Keratinocyte (primary cell): ENCODE data around the gene ITPA. TPM values are rescaled to one million over a fixed set of nuclear protein-coding genes. Genes with fewer than 3 reads are reported as not detected.

Source experiments
- DNase-seq: peaks from one replicate; pipeline ENCODE4 v3.0.0-alpha.2; 2011; ENCODE audit warnings: low read depth, missing footprints, low spot score
- FAIRE-seq: peaks from 2 replicates; lab custom pipeline; 2011; peaks lifted over from hg19 to GRCh38; lab: Jason Lieb, UNC
- H2AFZ ChIP-seq: 2 replicates; pipeline ENCODE4 v1.6.0; 2012; ENCODE audit warnings: low read length, control low read depth, inconsistent platforms; ENCODE audit not compliant: control insufficient read depth
- H3K27ac ChIP-seq: 2 replicates; pipeline ENCODE4 v1.5.1; 2011; ENCODE audit warnings: low read length; ENCODE audit not compliant: control insufficient read depth, insufficient read depth
- H3K27me3 ChIP-seq: 3 replicates; pipeline ENCODE4 v1.6.0; 2011; ENCODE audit warnings: low read length; ENCODE audit not compliant: control insufficient read depth, insufficient read depth; ENCODE audit errors: extremely low read depth
- H3K36me3 ChIP-seq, 2 experiments: 2 replicates in 1 of 2; 3 replicates in 1 of 2; pipeline ENCODE4 v1.5.1; 2011; ENCODE audit warnings: low read length in 2 of 2, mild to moderate bottlenecking in 1 of 2; ENCODE audit not compliant: control insufficient read depth in 2 of 2, insufficient read depth in 2 of 2; ENCODE audit errors: extremely low read depth in 1 of 2
- H3K4me1 ChIP-seq: 3 replicates; pipeline ENCODE4 v1.5.1; 2011; ENCODE audit warnings: low read length; ENCODE audit not compliant: control insufficient read depth, insufficient read depth; ENCODE audit errors: extremely low read depth
- H3K4me2 ChIP-seq: 3 replicates; pipeline ENCODE4 v1.6.0; 2011; ENCODE audit warnings: low read depth, low read length; ENCODE audit not compliant: control insufficient read depth, insufficient read depth; ENCODE audit errors: extremely low read depth
- H3K4me3 ChIP-seq, 3 experiments: fragments of 200-600 bp in 1 of 3; sonication (generic) in 1 of 3; 2 replicates in 2 of 3; 3 replicates in 1 of 3; pipeline ENCODE4 v1.5.1; 2011 to 2016; ENCODE audit warnings: low read length in 3 of 3, mild to moderate bottlenecking in 3 of 3, control low read depth in 2 of 3, inconsistent platforms in 1 of 3, low read depth in 1 of 3, mixed read lengths in 1 of 3, mixed run types in 1 of 3, moderate library complexity in 1 of 3; ENCODE audit not compliant: control insufficient read depth in 2 of 3, insufficient read depth in 2 of 3; ENCODE audit errors: extremely low read depth in 1 of 3
- H3K79me2 ChIP-seq: 2 replicates; pipeline ENCODE4 v1.6.0; 2012; ENCODE audit warnings: low read length; ENCODE audit not compliant: control insufficient read depth, insufficient read depth
- H3K9ac ChIP-seq: 3 replicates; pipeline ENCODE4 v1.6.0; 2011; ENCODE audit warnings: low read length; ENCODE audit not compliant: control insufficient read depth, insufficient read depth; ENCODE audit errors: extremely low read depth
- H3K9me1 ChIP-seq: 3 replicates; pipeline ENCODE4 v1.6.0; 2011; ENCODE audit warnings: low read length; ENCODE audit not compliant: control insufficient read depth, insufficient read depth; ENCODE audit errors: extremely low read depth
- H3K9me3 ChIP-seq: 2 replicates; pipeline ENCODE4 v1.5.1; 2012; ENCODE audit warnings: low read depth, low read length; ENCODE audit not compliant: control insufficient read depth
- H4K20me1 ChIP-seq: 3 replicates; pipeline ENCODE4 v1.6.0; 2011; ENCODE audit warnings: low read length; ENCODE audit not compliant: control insufficient read depth, insufficient read depth; ENCODE audit errors: extremely low read depth
- CTCF ChIP-seq, 3 experiments: IDR thresholded peaks in 1 of 3; conservative IDR thresholded peaks in 1 of 3; optimal IDR thresholded peaks in 1 of 3; 2 replicates in 2 of 3; 3 replicates in 1 of 3; pipeline versions ENCODE3 to v1.5.1; 2011; ENCODE audit warnings: low read length in 3 of 3, mild to moderate bottlenecking in 3 of 3, moderate library complexity in 2 of 3, control low read depth in 1 of 3, inconsistent platforms in 1 of 3; ENCODE audit not compliant: insufficient read depth in 2 of 3; ENCODE audit errors: extremely low read depth in 1 of 3
- EZH2 ChIP-seq: IDR thresholded peaks from one replicate; pipeline ENCODE4 v1.6.1; 2012; ENCODE audit warnings: inconsistent platforms, mild to moderate bottlenecking, low read length, moderate library complexity
- dilution Hi-C: fragments of 300-500 bp; cut with MboI; formaldehyde crosslinking; loops from one replicate; pipeline ENCODE4 v1.7.0; 2020; ENCODE audit warnings: low sequenced_read_pairs; ENCODE audit not compliant: extremely low pct_ligation_motif_present
- polyA plus RNA-seq, 5 experiments: library from polyadenylated mRNA; depleted of rRNA in 3 of 5; stranded (reverse) in 3 of 5; stranded (forward) in 1 of 5; unstranded in 1 of 5; fragments of >200 nt; gene quantifications; 1 replicate in 1 of 5; 2 replicates in 3 of 5; 3 replicates in 1 of 5; pipeline versions ENCODE4 v1.2.1 to v1.2.3, GENCODE V29; 2011 to 2012; ENCODE audit warnings: missing spikeins in 2 of 5, low read depth in 1 of 5, low replicate concordance in 1 of 5

Gene ITPA
- polyA plus RNA-seq, 1 donor (not counting 4 experiments of a cell fraction or from before 2014, with no cell fraction given): 40.5 TPM

- dilution Hi-C loops: no loop called here
- H3K27me3 ChIP-seq: peaks cover 24% of the 10 kb centered on the region
- H3K4me2 ChIP-seq: no peak overlapping the region
- no peak overlapping the region for H3K4me3 ChIP-seq
- H3K4me1 ChIP-seq: no peaks in the 10 kb centered on the region
- H4K20me1 ChIP-seq: no peaks in the 10 kb centered on the region
- no peaks in the 10 kb centered on the region for H3K9me3 ChIP-seq
- H3K36me3 ChIP-seq: no peaks in the 10 kb centered on the region
- no peak overlapping the region for H3K9ac ChIP-seq
- FAIRE-seq (no peak), DNase-seq (no peak)
- H3K27ac ChIP-seq: no peak overlapping the region
- no peaks in the 10 kb centered on the region for H3K9me1 ChIP-seq
- H2AFZ ChIP-seq: no peak overlapping the region
- TF ChIP-seq EZH2 (no peak), CTCF (optimal IDR thresholded peaks at IDR 0.05 in 1 of 3, IDR thresholded peaks at IDR 0.05 in 1 of 3, conservative IDR thresholded peaks at IDR 0.05 in 1 of 3; ENCODE audit: extremely low read depth in 1 of 3, insufficient read depth in 2 of 3, low read length in 3 of 3) (no peak)
- H3K79me2 ChIP-seq: no peaks in the 10 kb centered on the region
These were observed 42.9 kb upstream of the ITPA start for GRCh38 chr20:3166338-3166912.

GRCh38 chr20:3166913-3167342 lies 42.4 kb upstream of the ITPA start:
- Histone ChIP-seq H3K9ac (no peak overlapping the region), H3K9me3 (no peaks in the 10 kb centered on the region), H3K9me1 (no peaks in the 10 kb centered on the region), H4K20me1 (no peaks in the 10 kb centered on the region), H3K79me2 (no peaks in the 10 kb centered on the region), H3K36me3 (no peaks in the 10 kb centered on the region), H3K27me3 (peaks cover 27% of the 10 kb centered on the region), H2AFZ (no peak overlapping the region), H3K27ac (no peak overlapping the region), H3K4me3 (no peak overlapping the region), H3K4me1 (no peaks in the 10 kb centered on the region), H3K4me2 (no peak overlapping the region)
- DNase-seq: no peak
- dilution Hi-C loops: no loop called here
- FAIRE-seq: no peak
- TF ChIP-seq CTCF (optimal IDR thresholded peaks at IDR 0.05 in 1 of 3, IDR thresholded peaks at IDR 0.05 in 1 of 3, conservative IDR thresholded peaks at IDR 0.05 in 1 of 3; ENCODE audit: extremely low read depth in 1 of 3, insufficient read depth in 2 of 3, low read length in 3 of 3): no peak
- no peak for TF ChIP-seq EZH2
